GM15510 (cell line): ENCODE measurements around the gene QPCT.

Experiments
- POLR2A ChIP-seq: IDR thresholded peaks from 3 replicates; pipeline ENCODE4 v1.6.1; 2011; ENCODE audit warnings: borderline replicate concordance; ENCODE audit not compliant: insufficient read length; ENCODE audit errors: extremely low read depth

The QPCT gene

DNA sequence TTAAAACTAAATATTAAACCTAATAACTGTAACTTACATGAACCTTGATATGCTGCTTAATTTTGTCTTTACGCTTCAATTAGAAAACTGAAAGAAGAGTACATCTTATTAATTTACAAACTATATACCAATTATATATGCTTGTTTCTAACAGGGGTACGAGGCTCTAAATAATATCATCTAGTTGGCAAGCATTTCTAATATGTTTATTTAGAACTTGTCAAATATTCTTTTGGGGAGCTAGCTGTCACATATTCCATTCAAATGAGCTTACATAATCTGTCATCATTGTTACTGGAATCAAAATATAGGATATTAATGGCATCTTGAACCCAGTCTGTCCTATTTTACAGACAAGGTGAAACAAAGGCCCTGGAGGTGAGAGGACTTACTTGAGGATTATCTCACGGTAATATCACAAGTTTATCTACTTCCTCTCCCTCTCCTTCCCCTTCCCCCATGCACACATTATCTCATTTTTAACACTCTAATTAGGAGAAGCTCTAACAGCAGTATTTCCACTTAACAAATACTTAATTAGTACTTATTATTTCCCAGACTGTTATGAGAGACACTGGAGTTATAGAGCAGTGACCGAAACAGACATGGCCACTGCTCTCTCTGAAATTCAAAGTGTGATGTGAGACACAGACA lies 23.3 kb upstream of the QPCT start:
- no peak for TF ChIP-seq POLR2A

DNA sequence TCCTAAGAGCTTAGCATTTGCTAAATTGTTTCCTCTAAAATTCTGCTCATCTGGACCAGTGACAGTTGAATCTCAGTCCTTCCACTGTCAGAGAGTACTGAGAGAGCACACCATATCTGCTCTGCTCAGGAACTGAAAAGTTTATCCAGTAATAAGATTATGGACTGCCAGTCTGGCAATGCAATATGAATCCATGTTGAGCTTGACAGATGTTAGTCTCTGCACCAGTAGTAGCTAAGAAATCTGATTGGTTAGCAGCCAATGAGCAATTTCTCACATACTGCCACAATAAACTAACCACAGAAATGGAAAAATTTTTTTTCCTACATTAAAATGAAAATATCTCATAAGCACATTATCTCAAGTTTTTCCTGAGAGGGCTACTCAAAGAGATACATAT lies 22.1 kb upstream of the QPCT start:
- no peak for TF ChIP-seq POLR2A

DNA sequence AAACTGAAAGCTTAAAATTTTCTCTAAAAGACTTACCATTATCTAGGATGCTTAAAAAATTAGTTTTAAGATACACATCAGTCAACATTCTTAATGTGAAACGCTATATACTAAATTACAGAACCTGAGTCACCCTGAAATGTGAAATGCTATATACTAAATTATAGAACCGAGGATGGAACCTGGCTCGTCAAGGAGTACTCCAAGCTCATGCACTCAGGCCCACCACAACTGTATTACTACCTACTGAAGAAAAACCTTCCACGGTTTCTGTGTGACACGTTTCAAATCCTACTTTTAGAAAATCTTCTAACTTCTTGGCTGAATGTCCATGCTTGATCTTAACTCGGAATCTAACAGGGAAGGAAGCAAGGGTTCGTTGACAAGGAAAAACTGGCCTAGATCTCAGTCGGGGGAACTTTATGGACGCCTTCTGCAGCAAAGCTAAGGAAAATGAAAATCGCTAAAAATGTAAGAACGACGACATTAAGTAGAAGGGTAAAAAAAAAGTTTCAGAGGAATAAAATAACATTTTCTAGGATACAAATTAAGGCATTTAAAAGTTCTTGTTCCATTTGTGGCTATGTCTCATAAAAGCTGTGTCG lies 21.2 kb upstream of the QPCT start:
- no peak for TF ChIP-seq POLR2A

DNA sequence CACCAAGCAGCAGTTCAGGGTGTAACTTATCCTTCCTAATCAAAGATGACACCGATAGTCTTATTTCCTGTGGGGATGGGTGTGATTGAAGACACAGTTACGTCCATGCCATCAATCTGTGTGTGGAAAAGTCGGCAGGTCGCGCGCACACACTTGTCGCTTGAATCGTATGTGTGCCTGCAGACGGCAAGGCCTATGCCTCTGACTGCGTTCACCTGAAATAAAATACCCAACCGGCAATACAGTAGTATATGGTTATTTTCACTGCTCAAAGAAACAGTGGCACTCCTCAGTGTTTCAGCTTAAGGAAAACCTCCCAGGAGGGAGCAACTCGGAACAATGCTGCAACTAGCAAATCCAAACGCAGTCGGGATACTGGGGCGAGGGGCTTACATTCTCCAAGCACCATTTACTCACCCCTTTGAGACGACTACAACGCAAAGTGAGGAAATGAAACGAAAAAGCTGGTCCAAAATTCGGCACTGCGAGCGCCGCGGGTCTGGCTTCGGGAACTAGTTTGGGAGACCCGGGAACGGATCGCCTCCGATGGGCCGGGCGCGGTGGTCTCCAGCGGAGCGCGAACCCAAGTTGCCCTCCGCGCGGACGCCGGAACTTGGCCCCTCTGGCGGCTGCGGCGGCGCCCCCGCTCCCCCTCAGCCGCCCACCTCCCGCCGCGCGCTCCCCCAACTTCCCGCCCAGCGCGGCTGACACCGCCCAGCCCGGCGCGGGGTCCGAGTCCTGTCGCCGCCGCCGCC lies 20.5 kb upstream of the QPCT start:
- TF ChIP-seq POLR2A: no peak

DNA sequence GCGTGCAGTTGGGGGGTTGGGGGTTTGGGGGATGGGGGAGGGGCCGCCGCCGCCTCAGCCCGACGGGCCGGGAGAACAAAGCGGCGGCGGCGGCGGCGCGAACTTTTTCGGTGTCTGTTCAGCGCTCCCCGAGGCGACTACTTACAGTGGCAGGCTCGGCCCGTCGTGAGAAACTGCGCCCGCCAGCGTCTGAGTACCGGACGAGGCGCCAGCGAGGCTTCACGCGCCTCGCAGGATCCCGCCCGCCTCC lies 20.0 kb upstream of the QPCT start:
- peak; percentile 45 for TF ChIP-seq POLR2A

DNA sequence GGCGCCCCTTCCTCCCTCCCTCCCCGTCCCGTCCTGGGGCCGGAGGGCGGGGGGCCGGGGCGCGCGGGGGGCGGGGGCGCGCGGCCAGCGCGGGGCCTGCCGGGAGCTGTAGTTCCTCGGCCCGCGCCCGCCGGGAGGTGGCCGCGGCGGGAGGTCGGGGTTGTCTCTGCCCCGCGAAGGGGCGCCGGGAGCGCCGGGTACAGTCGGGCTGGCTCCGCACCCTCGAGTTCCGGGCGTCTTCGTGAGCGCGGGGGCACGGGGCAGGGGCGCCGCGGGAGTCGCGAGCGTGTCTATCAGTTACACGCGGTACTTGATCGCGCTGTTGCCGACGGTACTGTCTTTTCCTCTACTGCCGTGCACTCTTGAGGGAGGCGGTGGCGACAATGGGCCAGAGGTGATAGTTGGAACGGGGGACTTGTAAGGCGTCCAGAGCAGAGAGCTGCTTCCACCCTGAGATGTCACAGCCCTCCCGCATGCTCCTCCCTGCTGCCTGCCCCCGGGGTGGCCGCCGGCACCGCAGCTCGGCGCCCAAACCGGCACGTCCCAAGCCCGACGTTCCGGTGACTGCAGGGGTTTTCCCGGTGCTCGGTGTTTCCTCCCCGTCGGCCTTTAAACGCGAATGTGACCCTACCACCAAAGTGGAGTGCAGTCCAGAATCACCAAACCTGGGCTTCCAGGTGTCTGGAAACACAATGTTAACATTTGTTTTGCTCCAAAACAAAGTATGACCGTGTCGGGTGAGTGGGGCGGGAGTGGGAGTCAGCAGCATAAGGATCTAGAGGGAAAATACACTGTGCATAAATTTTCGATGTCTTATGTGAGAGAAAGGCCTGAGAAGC lies 19.4 kb upstream of the QPCT start, which contains the start of gene PRKD3:
PRKD3 (minus strand) TSS at position 48 of the 839 bp plus-strand sequence. CDS start 8,309 bp downstream, outside the sequence.
- TF ChIP-seq POLR2A: no peak

DNA sequence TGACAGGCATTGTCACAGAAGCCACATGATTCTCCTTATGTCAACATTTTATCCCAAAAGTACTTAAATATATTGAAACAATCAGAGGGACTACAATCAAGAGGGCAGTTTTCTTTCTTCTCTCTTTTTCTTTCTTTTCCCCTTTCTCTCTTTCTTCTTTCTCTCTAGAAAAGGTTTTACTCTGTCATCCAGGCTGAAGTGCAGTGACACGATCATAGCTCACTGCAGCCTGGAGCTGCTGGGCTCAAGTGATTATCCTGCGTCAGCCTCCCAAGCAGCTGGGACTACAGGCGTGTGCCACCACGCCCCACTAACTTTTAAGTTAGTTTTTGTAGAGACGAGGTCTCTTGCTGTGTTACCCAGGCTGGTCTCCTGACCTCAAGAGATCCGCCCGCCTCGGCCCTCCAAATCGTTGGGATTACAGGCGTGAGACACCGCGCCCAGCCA lies 18.8 kb upstream of the QPCT start:
- no peak for TF ChIP-seq POLR2A

DNA sequence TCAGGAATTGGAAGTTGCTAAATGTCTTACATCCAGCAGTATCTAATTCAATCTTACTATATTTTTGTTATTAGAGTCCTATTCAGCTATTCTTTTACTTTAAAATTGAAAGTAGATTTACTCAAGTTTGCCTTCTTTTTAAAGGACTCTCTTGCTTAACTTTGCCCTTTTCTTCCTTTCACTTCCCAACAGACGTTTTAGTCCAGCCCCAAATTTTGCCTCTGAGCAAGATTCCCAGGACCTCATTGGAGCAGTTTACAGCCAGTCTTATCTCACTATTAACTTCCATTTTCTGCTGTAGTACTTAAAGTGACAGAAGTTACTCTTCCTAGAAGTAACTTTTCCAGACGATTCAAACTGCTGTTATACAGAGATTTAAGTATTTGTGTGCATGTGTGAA lies 18.1 kb upstream of the QPCT start:
- no peak for TF ChIP-seq POLR2A

DNA sequence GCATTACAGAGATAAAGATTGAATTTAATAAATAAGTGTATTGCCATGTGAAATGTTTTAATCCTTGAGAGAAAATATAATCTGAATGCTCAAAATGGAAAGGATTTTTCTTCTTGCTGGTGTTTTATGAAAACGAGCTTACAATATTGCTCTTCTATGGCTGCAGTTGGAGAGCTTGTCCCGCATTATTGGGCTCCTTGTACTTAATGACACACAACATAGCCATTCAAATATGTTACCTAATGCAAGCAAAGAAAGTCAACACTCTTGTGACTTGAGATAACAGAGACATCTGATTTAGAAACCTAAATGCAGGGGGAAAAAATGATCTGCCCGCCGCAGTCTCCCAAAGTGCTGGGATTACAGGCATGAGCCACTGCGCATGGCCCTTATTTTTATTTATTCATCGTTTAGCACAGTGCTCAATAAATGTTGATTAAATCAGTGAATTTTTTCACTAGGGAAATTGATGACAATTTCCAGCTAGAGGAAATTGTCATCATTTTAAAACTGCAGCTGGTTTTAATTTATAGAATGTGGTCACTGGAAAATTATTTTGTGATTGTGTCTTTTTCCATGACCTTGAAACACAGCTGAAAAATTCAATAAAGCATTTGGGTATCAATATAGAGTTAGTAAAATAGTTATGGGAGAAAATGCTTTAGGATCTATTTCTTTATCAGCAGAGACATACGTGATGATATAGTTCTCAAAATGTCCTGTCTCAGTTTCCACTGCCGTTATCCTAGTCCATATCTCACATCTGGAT lies 17.4 kb upstream of the QPCT start:
- no peak for TF ChIP-seq POLR2A

DNA sequence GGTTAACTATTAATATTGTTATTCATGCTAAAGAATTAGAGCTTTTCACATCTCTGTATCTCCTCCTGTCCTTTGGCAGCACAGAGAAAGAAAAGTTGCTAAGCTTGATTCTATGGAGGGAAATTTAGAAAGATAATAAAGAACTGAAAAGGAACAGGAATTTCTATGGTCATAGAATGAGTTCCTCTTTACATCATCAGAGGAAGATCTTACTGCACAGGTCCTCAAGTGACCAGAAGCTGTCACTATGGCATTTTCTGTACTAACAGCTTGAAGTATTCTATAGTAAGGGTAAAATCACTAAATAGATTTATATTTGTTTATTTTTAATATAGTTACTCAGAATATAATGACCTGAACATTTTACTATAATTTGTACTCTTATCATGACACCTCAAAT lies 13.7 kb upstream of the QPCT start:
- no peak for TF ChIP-seq POLR2A

DNA sequence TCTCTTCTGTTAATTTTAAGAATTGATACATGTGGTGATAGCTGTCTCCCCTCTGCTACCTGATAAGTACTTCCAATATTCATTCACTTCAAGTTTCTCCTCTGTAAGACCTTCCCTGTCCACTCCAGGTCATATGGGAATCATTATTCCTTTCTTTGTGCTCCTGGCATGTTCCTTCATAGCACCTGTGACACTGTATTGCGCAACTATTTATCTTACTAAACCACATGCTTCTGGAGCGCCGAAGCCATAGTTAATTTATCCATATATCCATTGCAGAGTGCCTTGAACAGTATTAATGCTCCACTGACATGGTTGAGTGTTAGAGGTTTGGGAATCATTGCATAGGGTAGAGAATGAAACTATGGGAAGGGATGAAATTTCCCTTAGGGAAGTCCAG lies 11.9 kb upstream of the QPCT start:
- no peak for TF ChIP-seq POLR2A

DNA sequence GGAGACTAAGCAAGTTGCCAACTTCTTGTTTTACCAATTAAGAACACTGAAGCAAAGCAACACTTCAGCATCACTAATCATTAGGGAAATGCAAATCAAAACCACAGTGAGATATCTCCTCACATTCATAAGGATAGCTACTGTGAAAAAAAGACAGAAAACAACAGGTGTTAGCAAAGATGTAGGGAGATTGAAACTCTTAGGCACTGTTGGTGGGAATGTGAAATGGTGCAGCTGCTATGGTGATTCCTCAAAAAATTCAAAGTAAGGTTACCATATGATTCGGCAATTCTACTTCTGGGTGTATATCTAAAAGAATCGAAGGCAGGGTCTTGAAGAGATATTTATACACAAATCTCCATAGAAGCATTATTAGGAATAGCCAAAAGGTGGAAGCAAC lies 11.2 kb upstream of the QPCT start:
- TF ChIP-seq POLR2A: no peak

DNA sequence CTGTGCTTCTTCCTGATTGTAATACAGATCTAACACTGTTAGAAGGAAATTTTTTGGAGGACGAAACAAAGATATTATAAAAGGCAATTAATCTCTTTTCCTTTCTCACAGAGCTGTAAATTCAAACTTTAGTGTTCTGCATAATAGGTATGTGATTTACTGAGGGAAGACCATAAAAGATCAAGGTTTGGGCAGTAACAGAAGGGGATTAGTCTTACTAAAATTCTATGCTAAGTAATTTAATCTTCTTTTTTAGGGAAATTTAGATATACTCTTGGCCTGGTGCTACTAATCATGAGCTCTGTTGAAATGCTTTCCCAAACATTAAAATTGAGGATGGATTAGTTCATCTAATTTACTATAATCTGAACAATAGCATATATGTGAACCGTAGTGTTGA lies 8.8 kb upstream of the QPCT start:
- TF ChIP-seq POLR2A: no peak

DNA sequence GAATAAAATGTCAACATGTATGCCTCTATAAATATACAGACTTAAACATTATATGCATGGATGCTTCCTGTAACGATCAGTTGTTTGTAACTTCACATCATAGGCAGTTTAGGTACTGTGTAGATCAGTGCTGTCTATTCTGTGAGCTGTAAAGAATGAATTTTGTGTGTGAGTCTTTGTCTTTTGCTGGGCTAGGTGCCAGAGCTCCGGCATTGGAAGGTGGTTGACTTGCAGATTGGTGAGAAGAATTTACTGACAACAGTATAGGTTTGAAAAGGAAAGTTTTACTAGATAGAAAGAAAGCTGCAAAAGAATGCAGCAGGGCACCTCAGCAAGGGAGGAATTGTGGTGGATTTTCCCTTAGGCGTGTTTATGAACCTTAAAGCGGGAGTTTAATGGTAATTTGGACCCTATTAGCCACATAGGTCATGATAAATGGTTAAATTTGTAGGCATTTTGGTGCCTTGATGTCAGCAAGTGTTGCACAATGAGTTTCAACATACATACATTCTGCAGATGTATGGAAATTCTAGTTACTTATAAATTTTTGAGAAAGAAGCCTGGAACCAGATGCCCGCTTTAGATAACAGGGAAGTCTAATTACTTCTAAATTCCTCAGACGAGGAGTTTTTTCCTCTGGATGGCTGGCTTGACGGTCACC lies 6.7 kb upstream of the QPCT start:
- TF ChIP-seq POLR2A: no peak
